ENCODE results near the gene LDHAL6B.
A peak's percentile ranks its signal among the peaks of the same experiment; 100 is the strongest.
"Not testable (repeated sequence)": the region's sequence is repeated elsewhere in the genome, so short reads cannot be mapped to it uniquely, and the experiment has no call there.

LDHAL6B gene

DNA sequence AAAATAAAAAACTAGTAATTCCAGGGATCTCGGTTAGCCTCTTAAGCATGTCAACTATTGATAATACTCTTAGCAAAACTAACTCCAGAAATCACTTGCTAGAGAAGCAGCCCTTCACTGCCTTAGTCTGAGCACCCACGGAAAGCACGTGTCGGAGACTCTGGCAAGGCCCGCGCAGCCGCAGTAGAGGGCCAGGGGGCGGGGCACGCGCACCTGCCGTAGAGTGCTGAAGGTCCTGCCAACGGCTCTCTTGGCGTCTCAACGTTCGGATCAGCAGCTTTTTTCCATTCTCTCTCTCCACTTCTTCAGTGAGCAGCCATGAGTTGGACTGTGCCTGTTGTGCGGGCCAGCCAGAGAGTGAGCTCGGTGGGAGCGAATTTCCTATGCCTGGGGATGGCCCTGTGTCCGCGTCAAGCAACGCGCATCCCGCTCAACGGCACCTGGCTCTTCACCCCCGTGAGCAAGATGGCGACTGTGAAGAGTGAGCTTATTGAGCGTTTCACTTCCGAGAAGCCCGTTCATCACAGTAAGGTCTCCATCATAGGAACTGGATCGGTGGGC lies at the start of gene LDHAL6B:
Gene LDHAL6B (plus strand): TSS at position 221 of the 561 bp plus-strand sequence. CDS start 98 bp downstream, at position 319.
- DNase-seq (ENCODE audit: low read depth, low spot score) = no peak

DNA sequence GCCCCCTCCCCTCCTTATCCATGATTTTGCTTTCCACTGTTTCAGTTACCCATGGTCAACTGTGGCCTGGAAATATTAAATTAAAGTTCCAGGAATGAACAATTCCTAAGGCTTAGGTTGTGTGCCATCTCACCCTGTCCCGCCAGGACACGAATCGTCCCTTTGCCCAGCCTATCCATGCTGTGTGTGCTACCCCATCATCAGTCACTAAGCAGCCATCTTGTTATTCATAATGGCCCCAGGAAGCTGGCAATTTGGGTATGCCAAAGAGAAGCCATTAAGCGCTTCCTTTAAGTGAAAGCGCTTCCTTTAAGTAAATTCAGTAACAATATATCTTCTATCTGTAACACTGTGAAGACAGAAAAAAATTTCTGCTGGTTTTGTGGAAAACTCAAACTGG lies 49.2 kb upstream of the LDHAL6B start:
- no peak for DNase-seq (ENCODE audit: low read depth, low spot score)

DNA sequence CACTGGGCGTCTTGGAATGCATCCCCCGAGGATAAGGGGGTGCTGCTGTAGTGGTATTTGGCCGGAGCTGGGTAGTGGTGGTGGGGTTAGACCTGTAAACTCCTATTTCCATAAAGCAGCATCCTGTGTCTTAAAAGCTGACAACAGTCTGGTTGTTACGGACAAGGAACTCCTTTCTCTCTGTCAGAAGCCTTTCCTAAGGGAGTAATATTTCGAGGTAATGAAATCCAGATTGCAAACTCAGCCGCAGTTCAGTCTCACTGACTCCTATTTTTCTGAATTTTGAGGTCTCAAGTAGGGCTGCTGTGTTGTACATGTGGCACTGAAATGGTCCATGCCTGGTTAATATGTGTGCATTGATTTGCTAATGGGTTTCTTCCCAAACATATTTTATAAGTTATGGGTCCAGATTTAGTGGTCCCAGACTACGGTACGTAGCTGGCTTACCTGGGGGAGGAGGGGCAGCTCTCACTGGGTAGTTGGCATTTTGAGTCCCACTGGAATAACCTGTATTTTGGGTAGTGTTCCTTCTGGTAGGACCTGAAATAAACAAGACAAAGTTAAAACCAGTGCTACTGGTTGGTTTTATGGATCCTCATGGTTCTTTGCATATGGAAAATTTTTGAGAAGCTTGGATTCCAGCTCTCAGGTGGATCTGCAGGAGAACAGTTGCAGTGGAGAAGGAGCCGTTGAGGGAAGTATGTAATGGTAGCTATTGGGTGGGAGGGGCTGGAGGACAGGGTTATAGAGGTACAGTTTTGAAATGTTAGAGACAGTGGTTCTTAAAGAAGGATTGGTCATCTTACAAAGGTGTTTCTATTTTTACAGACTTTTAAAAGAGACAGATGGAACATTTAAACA lies 48.6 kb upstream of the LDHAL6B start:
- DNase-seq (ENCODE audit: low read depth, low spot score) = no peak

DNA sequence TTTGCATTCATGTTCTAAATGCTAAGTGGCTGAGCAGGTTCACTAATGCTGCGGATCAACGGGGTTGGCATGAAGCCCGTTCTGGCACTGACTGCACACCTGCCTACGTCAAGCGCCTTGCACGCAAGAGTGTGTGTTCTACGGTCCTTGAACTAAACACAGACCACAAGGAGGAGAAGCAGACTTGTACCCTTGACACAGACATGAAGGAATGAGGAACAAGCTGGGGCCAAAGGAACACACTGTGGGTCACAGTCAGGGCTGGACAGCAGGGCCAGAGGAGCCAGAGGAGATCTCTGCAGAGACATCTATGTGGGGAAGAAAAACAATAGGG lies 48.0 kb upstream of the LDHAL6B start:
- DNase-seq (ENCODE audit: low read depth, low spot score) = no peak

DNA sequence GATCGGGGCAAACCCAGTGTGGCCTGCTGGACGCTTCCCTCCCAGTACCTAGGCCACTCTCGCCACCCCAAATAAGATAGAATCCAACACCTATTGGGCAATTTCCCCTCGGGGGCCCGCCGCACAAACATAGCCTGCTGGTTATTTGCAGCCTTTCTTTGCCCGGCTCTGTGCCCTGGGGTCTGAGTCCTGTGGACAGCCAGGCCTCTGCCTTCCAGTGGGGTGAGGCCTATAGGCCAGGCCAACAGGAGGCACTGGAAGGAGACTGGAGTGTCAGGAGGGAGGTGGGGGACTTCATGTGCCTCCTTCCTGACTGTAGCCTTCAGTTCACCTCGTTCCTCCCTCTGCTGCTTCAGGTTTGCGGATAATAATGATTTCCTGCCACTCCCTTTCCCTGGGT lies 47.4 kb upstream of the LDHAL6B start:
- DNase-seq (ENCODE audit: low read depth, low spot score) = no peak

DNA sequence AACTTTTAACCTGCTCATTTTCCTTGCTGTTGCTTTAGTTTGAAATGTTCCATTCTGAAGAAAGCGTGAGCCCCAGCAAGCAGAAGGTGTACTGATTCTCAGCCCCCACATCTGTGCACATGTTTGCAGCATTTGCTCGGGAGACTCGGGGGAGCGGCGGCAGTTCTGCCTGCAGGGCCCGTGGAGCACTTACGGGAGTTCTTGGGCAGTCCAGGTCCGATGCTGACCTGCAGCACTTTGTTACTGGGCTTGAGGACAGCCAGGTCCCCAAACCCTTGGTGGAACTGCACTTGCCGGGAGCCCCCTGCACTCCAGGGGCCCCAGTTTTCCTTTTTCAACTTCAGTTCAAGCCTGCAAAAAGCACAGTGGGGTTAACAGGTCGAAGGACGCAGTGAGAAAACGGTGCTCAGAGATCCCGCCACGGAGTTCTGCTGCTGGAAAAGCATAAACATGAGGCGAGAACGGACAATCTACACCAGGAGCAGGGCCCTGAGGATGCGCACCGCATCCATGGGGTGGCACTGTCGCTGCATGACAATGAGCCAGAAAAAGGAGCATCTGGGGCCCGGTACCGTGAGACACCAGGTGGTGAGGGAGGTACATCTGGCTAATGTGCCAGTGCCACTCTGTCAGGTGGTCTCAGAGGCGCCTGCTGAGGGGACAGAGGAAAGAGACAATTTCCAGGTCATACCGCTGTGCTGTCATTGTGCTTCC lies 45.6 kb upstream of the LDHAL6B start:
- DNase-seq (ENCODE audit: low read depth, low spot score) = no peak

DNA sequence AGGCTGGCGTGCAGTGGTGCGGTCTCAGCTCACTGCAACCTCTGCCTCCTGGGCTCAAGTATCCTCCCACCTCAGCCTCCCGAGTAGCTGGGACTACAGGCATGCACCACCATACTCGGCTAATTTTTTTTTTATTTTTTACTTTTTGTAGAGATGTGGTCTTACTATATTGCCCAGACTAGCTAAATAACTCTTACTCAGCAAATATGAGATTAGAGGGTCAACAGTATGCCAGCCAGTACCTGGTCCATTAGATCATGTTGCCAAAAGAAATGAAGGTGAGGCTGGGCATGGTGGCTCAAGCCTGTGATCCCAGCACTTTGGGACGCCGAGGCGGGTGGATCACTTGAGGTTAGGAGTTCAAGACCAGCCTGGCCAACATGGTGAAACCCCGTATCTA lies 44.6 kb upstream of the LDHAL6B start:
- not testable (repeated sequence) for DNase-seq (ENCODE audit: low read depth, low spot score)

DNA sequence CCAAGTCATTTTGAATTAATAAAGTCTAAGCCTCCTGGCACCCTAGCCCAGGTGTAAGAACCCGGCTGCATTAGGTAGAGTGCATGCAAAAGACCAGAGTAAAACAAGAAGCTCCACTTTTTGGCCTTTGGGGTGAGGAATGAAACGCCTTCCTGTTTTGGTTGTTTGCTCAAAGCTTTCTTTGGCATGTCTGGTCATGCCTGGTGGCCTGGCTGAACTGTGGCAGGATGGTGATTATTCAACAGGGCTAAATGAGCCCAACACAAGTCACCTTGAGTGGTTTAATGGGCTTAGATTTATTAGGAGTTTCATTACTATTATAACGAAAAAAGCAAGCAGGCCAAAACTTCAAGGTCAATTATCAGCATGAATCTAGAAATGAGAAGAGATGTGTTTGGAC lies 40.9 kb upstream of the LDHAL6B start:
- DNase-seq (ENCODE audit: low read depth, low spot score) = no peak

DNA sequence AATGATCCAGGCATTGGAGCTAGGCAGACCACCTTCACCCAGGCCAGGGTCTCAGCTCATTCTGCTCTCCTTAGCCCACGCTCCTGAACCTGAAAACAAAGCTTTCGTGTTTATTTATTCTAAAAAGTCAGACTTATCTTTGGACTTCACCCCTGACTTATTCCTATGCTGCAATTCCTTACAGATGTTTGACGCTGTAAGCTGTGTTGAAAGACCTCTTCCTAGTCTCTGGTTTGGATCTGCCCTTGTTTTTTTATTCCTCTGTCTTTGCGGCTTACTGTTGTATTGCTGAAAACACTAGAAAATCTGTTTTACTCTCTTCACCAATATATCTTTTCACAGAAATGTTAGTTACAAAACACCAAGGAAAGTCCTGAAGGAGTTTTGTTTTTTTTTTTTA lies 40.5 kb upstream of the LDHAL6B start:
- DNase-seq (ENCODE audit: low read depth, low spot score) = no peak

DNA sequence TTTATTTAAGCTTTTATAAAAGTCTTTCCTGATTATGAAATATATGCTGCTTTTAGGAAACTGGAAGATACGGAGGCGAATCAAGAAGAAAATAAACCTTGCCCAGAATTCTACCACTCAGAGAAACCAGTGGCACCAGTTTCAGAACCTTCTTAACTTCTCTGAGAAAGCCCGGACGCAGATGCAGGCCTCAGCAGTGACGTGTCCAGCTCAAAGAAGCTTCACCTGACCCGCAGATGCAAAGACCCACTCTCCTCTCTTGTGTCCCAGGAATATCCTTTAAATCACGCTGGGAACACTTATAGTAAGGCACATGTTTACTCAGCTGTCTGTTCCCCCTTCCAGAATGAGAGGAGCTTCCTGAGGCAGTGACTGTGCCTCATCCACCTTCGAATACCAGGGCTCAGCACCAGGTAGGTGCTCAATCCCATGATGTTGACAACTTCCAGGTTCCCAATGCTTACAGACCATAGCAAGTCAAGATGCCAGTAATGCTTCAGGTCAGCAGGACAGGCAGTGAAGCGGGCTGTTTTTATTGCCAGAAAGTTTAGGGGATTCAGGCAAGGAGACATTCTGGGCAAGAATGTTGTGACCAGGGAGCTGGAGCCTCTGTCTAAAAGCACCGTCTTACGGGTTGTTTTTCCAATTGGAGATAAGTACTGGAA lies 39.9 kb upstream of the LDHAL6B start:
- DNase-seq (ENCODE audit: low read depth, low spot score) = no peak

DNA sequence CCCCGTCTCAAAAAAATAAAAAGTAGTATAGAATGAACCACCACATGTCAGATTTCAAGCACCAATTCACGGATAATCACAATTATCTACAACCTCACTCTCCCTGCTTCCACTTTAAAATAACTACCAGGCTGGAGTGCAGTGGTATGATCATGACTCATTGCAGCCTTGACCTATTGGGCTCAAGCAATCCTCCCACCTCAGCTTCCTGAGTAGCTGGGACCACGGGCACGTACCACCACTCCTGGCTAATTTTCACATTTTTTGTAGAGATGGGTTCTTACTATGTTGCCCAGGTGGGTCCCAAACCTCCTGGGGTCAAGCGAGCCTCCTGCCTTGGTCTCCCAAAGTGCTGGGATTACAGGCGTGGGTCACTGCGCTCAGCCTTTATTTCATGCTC lies 38.1 kb upstream of the LDHAL6B start:
- DNase-seq (ENCODE audit: low read depth, low spot score) = no peak

DNA sequence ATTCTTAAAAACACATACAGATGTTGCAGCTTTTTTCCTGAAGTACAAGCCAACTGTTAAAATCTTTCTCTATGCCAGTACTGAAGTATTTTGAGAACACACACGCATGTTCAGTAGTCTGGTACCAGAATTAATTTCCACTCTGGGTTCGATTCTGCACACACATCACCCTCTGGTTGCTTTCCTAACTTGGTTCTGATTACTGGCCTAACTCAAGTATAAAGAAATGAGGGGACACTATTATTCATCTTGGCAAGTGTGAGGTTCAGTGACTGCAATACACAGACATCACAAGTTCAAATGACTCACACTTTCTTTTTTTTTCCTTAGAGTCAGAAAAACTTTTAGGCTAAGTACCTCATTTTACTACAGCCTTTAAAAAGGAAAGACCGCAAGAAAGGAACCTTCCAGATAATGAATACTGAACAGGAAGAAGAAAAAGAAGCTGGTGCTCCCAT lies 37.4 kb upstream of the LDHAL6B start:
- no peak for DNase-seq (ENCODE audit: low read depth, low spot score)

DNA sequence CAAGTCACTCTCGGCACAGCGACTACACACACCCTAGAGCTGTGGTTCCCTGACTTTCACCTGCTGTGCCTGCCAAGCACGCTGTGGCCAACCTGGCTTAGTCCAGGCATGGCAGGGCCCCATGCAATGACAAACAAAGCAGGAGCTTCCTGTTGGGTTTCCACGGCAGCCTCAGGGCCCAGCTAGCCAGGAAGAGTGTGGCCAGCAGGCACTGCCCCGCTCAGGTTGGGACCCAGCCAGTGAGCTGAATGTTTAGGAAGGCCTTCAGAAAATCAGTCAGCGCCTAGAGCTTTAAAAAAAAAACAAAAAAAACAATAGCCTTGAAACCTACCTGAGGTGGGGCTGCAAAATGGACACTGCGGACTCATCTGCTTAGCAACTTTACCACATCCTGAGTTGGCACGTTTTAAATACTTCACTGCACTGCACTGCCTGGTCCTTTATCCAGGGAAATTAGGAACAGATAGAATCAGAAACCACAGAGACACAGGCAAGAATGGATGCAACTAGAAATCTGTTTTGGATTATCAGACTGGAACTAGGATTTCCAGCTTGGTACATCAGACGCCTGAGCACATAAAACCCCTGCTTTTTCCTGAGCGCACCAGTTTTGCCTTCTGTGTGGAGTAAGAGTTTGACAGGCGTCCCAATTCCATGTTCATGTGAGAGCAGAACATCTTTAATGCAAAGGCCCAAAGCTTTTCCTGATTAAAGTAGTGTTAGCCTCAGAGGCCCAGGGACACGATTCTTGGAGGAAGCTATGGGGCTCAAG lies 36.2 kb upstream of the LDHAL6B start:
- DNase-seq (ENCODE audit: low read depth, low spot score) = no peak

DNA sequence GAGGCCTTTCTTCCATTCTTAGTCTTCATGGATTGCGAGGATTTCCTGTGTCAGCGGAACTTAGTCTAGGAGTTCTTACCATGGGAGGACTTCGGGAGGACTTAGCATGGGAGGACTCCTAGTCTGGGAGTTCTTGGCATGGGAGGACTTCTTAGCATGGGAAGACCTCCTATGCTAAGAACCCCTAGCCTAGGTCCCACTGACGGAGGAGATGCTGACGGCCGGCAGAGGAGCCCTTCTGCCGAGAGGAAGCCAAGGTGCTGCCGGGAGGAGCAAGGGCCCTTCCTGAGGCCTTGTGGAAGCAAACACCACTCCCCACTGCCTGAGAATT lies 35.6 kb upstream of the LDHAL6B start:
- DNase-seq (ENCODE audit: low read depth, low spot score) = no peak

DNA sequence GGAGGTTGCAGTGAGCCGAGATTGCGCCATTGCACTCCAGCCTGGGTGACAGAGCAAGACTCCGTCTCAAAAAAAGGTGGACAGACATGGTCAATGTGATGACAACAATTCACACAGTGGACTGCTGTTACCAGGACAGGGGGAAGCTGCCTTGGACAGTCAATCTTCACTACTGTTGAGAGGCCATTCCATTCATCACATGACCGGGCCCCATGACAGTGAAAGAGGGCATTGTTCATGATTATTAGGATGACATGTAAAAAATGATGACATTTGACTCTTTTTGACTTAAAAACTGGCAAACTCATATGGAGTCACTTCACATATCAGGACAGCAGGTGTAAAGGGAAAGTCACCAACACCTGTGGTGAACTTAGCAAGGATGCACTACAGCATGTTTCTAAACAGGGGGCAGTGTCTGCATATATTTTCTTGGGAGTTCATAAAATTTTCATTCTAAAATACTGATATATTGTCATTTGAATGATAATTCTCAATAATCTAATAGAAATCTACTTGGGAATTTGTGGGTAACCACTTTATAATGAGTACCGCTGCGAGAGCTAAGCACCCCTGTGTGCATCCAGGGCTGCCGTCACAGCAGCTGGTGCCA lies 34.2 kb upstream of the LDHAL6B start:
- no peak for DNase-seq (ENCODE audit: low read depth, low spot score)

DNA sequence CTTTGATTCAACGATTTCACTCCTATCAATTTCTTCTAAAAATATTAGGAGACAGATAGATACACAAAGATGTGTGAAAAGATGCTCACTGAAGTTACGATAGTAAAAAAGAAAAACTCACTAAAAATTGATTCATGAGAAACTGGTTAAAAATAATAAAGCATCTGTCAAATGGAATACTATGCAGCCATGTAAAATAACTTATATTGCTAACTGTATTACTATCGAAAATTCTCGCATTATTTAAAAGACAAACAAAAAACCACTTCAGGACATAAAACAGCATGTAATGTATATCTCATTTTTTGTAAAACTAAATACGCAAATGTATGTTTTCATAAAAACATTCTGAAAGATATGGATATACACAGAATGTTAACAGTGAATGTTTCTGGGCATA lies 33.4 kb upstream of the LDHAL6B start:
- no peak for DNase-seq (ENCODE audit: low read depth, low spot score)

DNA sequence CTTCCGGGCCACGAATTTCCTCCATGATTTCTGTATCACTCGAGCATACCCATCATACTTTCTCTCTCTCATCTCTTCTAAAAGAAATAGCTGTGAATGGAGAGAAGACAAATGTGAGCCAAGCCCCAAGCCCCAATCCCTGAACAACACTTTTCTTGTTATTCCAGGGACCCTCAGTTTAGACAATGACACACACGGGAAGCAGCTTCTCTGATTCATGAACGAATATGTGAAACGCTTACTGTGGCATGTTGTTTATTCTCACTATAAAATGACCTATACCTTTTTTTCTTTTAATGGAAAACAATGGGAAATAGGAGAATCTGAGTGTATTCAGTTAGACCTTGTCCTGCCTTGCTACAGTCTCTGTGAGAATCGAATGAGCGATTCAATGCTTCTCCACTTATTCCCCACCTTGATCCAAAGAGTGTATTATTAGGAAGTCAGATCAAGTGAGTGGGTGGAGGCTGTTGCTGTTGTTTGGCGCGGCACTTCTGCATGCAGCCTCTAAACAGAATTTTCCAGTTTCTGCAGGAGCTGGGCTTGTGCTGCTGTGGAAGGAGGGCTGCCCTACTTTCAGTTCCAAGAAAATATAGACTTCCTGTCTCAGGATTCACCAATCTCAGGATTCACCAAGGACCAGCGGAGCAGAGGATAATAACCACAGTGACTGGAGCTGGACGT lies 32.4 kb upstream of the LDHAL6B start:
- no peak for DNase-seq (ENCODE audit: low read depth, low spot score)

DNA sequence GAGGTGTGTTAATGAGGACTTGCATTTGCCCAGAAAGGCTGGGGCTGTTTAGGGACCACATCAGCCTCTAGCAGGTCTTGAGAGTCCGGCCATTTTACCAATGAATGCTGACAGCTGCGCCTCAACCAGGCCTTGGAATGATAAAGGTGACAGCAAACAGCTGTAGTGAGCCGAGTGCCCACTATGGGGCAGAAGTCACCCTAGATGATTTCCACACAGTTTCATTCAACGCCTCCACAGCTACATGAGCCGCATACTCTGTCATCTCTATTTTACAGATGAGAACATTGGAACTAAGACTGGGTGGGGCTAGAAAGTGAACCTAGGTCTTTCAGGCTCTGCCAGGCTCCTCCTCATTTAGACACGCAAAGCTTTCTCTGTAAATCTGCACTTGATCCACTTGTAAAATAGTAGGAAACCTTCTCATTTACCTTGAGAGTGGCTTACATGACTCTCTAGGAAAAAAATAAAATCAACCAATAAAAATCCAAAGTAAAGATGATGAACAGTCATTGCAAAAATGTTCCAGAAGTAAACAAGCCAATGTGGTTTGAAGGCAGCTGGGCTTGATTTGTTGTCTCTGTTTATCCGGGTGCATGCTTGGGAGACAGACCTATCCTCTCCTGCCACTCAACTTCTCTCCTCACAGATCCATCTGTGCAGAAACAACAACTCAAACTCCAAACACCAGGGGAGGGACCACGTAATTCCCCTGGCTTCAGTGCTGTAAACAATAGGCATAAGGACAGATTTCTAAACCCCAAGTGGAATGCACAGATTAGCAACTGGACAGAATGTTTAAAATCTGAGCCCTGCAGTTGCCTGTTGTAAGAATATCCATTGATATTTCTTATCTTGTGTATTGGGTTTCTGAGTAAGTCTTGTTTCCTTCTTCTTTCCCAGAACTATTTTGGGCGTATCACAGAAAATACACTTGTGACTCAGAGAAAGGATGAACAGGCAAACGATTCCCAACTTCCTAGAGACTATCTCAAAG lies 31.5 kb upstream of the LDHAL6B start:
- peak; percentile 43 for DNase-seq (ENCODE audit: low read depth, low spot score)

DNA sequence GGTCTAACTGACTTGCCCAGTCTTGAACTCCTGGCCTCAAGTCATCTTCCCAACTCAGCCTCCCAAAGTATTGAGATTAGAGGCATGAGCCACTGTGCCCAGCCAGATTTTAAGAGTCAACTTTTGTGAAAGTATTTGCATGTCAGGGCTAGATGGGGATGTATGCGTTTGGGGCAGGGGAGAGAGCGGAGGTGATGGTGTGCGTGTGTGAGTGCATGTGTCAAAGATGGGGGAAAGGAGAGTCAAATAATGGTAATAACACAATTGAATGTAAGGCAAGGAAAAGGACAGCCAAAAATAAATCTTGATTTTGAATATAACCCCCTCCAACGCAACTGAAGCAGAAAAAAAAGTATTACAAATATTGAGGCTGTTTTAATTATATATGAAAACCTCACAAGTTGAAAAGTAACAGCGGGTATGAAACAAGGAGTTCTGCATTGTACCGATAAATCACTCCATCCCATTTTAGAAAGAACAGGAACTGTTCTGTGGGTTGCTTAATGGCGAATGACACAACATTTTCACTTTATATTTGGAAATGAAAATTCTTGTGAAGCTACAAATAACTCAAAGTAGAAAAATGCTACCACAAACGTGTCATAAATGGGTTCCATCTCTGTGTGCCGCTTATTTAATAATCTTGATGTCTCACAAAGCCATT lies 29.9 kb upstream of the LDHAL6B start:
- DNase-seq (ENCODE audit: low read depth, low spot score) = no peak
